ENCODE results near the gene SKI. TPM values are rescaled to one million over a fixed set of nuclear protein-coding genes. Genes with fewer than 3 reads are reported as not detected.
A peak's percentile ranks its signal among the peaks of the same experiment; 100 is the strongest.

The SKI gene
- total and polyA plus RNA-seq, 2 donors (not counting 1 experiment from before 2014, with no cell fraction given): 14.9 to 74.9 TPM

DNA sequence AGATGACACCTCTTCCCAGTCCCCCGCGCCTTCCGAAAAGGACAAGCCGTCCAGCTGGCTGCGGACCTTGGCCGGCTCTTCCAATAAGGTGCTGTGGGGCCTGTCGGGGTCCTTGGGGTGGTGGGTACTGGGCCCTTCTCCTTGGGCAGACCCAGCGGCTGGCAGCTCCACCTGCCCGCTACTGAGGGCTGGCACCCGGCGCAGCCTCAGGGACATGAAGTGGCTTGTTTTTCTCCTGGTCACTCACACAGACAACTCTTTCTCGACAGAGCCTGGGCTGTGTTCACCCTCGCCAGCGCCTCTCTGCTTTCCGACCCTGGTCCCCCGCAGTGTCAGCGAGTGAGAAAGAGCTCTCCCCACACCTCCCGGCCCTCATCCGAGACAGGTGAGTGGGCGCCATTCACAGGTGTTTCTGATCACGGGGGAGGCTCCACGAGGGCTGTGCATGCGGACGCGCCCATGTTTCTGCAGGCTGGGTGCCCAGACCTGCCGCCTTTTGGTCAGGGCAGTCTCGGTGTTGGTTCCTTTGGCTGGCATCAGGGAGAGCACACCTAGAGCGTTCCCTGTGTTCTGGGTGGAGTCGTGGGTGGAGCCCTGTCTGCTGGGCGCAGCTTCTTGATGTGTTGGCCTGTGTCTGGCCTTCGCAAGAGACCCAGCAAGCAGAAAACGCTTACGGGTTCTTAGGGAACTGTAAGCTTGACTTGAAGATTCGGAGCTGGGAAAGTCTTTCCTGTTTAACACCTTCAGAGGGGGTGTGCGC lies 75.1 kb downstream of the SKI start:
- peak overlapping the region in 1 of 2 donors; percentile 99 for H3K27ac ChIP-seq (ENCODE audit: low read length in 2 of 2)
- peaks cover 0 to 47% of the 10 kb centered on the region in 2 experiments for H3K36me3 ChIP-seq (replicated peaks in 1 of 2; ENCODE audit: control extremely low read depth in 1 of 2, control insufficient read depth in 1 of 2, extremely low read depth in 1 of 2, insufficient read depth in 2 of 2, low read length in 1 of 2)
- no peak overlapping the region for H3K4me2 ChIP-seq (replicated peaks; ENCODE audit: low read depth, low read length, poor library complexity, severe bottlenecking)
- no peak for ATAC-seq (ENCODE audit: low read depth)
- no peaks in the 10 kb centered on the region for H3K27me3 ChIP-seq (replicated peaks in 1 of 4; ENCODE audit: control extremely low read depth in 1 of 4, control insufficient read depth in 3 of 4, insufficient read depth in 4 of 4, low read length in 3 of 4)
- H3K27ac Mint-ChIP-seq: peak overlapping the region; percentile 99
- 95% methylated on average over 31 of the region's 35 CpGs for WGBS (ENCODE audit: insufficient coverage)
- DNase-seq: no peak
- peaks cover 36 to 51% of the 10 kb centered on the region in 2 donors for H3K4me1 ChIP-seq (ENCODE audit: control insufficient read depth in 2 of 2, insufficient read depth in 2 of 2, low read length in 2 of 2)
- H3K9me3 ChIP-seq (ENCODE audit: control extremely low read depth in 1 of 3, control insufficient read depth in 2 of 3, insufficient read depth in 1 of 3, low read length in 2 of 3): no peaks in the 10 kb centered on the region
- CTCF ChIA-PET: interaction anchor here (0.8 to 1.6 kb wide), 2 partner anchors 9 to 13 kb away, joined by 4 to 5 read pairs; no protein-coding TSS in a partner anchor
- peaks cover 57% of the 10 kb centered on the region for H3K79me2 ChIP-seq (ENCODE audit: control insufficient read depth, insufficient read depth, low read length)
- peaks cover 5% of the 10 kb centered on the region for H4K20me1 ChIP-seq (ENCODE audit: control insufficient read depth, insufficient read depth, low read length, poor library complexity, severe bottlenecking)
- TF ChIP-seq, protein P1, sequence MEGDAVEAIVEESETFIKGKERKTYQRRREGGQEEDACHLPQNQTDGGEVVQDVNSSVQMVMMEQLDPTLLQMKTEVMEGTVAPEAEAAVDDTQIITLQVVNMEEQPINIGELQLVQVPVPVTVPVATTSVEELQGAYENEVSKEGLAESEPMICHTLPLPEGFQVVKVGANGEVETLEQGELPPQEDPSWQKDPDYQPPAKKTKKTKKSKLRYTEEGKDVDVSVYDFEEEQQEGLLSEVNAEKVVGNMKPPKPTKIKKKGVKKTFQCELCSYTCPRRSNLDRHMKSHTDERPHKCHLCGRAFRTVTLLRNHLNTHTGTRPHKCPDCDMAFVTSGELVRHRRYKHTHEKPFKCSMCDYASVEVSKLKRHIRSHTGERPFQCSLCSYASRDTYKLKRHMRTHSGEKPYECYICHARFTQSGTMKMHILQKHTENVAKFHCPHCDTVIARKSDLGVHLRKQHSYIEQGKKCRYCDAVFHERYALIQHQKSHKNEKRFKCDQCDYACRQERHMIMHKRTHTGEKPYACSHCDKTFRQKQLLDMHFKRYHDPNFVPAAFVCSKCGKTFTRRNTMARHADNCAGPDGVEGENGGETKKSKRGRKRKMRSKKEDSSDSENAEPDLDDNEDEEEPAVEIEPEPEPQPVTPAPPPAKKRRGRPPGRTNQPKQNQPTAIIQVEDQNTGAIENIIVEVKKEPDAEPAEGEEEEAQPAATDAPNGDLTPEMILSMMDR (IDR thresholded peaks at IDR 0.05): no peak
- no peak for TF ChIP-seq EZH2 (IDR thresholded peaks at IDR 0.05; ENCODE audit: borderline replicate concordance, insufficient read depth, low read depth, low read length, poor library complexity, severe bottlenecking)
- H3K9me3 Mint-ChIP-seq (ENCODE audit: insufficient read depth): no peaks in the 10 kb centered on the region
- no peak overlapping the region for H3K4me3 Mint-ChIP-seq
- no peak overlapping the region for H3K9ac ChIP-seq (ENCODE audit: low read length)
- POLR2A ChIA-PET: interaction anchor here (1.4 to 3.2 kb wide), 2 partner anchors 9 to 11 kb away, joined by 5 to 25 read pairs; no protein-coding TSS in a partner anchor
- H3K4me3 ChIP-seq (ENCODE audit: control extremely low read depth in 1 of 5, extremely low read depth in 1 of 5, insufficient read depth in 1 of 5, low read depth in 2 of 5, low read length in 4 of 5): no peak overlapping the region
- H3K4me1 Mint-ChIP-seq: peaks cover 50% of the 10 kb centered on the region
- H2AFZ ChIP-seq (ENCODE audit: insufficient read depth, low read depth, low read length, poor library complexity, severe bottlenecking): no peak overlapping the region
- intact Hi-C loops (cut with micrococcal nuclease): no loop called here
- H3K27me3 Mint-ChIP-seq: no peaks in the 10 kb centered on the region

- DNase-seq (no peak), ATAC-seq (ENCODE audit: low read depth) (no peak)
- H3K27me3 ChIP-seq (replicated peaks in 1 of 4; ENCODE audit: control extremely low read depth in 1 of 4, control insufficient read depth in 3 of 4, insufficient read depth in 4 of 4, low read length in 3 of 4): no peaks in the 10 kb centered on the region
- H3K4me3 Mint-ChIP-seq: no peak overlapping the region
- H3K9me3 ChIP-seq (ENCODE audit: control extremely low read depth in 1 of 3, control insufficient read depth in 2 of 3, insufficient read depth in 1 of 3, low read length in 2 of 3): no peaks in the 10 kb centered on the region
- no peak overlapping the region for H3K4me3 ChIP-seq (ENCODE audit: control extremely low read depth in 1 of 5, extremely low read depth in 1 of 5, insufficient read depth in 1 of 5, low read depth in 2 of 5, low read length in 4 of 5)
- no peaks in the 10 kb centered on the region for H3K27me3 Mint-ChIP-seq
- peaks cover 5% of the 10 kb centered on the region for H4K20me1 ChIP-seq (ENCODE audit: control insufficient read depth, insufficient read depth, low read length, poor library complexity, severe bottlenecking)
- WGBS (ENCODE audit: insufficient coverage): 97% methylated on average over 24 of the region's 26 CpGs
- H3K4me1 ChIP-seq (ENCODE audit: control insufficient read depth in 2 of 2, insufficient read depth in 2 of 2, low read length in 2 of 2): peaks cover 30 to 45% of the 10 kb centered on the region in 2 donors
- H3K36me3 ChIP-seq (replicated peaks in 1 of 2; ENCODE audit: control extremely low read depth in 1 of 2, control insufficient read depth in 1 of 2, extremely low read depth in 1 of 2, insufficient read depth in 2 of 2, low read length in 1 of 2): peaks cover 0 to 49% of the 10 kb centered on the region in 2 experiments
- H3K27ac Mint-ChIP-seq: no peak overlapping the region
- H3K27ac ChIP-seq (ENCODE audit: low read length in 2 of 2): no peak overlapping the region
- H3K4me1 Mint-ChIP-seq: peaks cover 47% of the 10 kb centered on the region
- H3K4me2 ChIP-seq (replicated peaks; ENCODE audit: low read depth, low read length, poor library complexity, severe bottlenecking): no peak overlapping the region
- no peaks in the 10 kb centered on the region for H3K9me3 Mint-ChIP-seq (ENCODE audit: insufficient read depth)
- ChIA-PET POLR2A (interaction anchor here (1.4 kb wide), 1 partner anchor 8 kb away, joined by 5 read pairs; no protein-coding TSS in a partner anchor), CTCF (interaction anchor here (0.8 to 1.6 kb wide), 2 partner anchors 8 to 12 kb away, joined by 4 to 5 read pairs; no protein-coding TSS in a partner anchor)
- intact Hi-C loops (cut with micrococcal nuclease): no loop called here
- H2AFZ ChIP-seq (ENCODE audit: insufficient read depth, low read depth, low read length, poor library complexity, severe bottlenecking): no peak overlapping the region
- H3K79me2 ChIP-seq (ENCODE audit: control insufficient read depth, insufficient read depth, low read length): peaks cover 51% of the 10 kb centered on the region
- TF ChIP-seq, protein P1 (IDR thresholded peaks at IDR 0.05): no peak
- TF ChIP-seq EZH2 (IDR thresholded peaks at IDR 0.05; ENCODE audit: borderline replicate concordance, insufficient read depth, low read depth, low read length, poor library complexity, severe bottlenecking): no peak
- H3K9ac ChIP-seq (ENCODE audit: low read length): no peak overlapping the region
These were observed 75.7 kb downstream of the SKI start for GRCh38 chr1:2303781-2304180.

Data from B cell (primary cell).